Caco-2 (cell line): ENCODE measurements around the gene EBF3. TPM values are rescaled to one million over a fixed set of nuclear protein-coding genes. Genes with fewer than 3 reads are reported as not detected.

Source experiments
- BruUV-seq: library from RNA; stranded (reverse); fragments of 400-500 nt; replicated peaks from 2 replicates; lab custom pipeline; 2021; lab: Mats Ljungman, UMichigan
- CTCF ChIA-PET: fragments of 300-600 bp; sonication (Branson Sonifier 250); formaldehyde crosslinking; loops from one replicate; lab custom pipeline; 2022; ENCODE audit warnings: antibody characterized with exemption; lab: Charles Lee
- POLR2A ChIA-PET: fragments of 300-600 bp; sonication (Branson Sonifier 250); formaldehyde crosslinking; loops from one replicate; lab custom pipeline; 2022; ENCODE audit warnings: antibody characterized with exemption; lab: Charles Lee
- DNase-seq, 2 experiments: peaks; one replicate each; pipeline versions ENCODE4 v3.0.0 to v3.0.0-alpha.2; 2020 to 2022
- H3K27me3 ChIP-seq: replicated peaks from 2 replicates; pipeline ENCODE4 v1.6.0; 2011; ENCODE audit warnings: low read length; ENCODE audit not compliant: control insufficient read depth, insufficient read depth
- H3K36me3 ChIP-seq: 2 replicates; pipeline ENCODE4 v1.5.1; 2011; ENCODE audit warnings: low read length; ENCODE audit not compliant: control insufficient read depth, insufficient read depth
- H3K4me1 ChIP-seq: fragments of 250-450 bp; sonication (Bioruptor Pico); 2 replicates; pipeline ENCODE4 v1.5.1; 2020; ENCODE audit warnings: mild to moderate bottlenecking
- H3K4me3 ChIP-seq: 2 replicates; pipeline ENCODE4 v1.5.1; 2011; ENCODE audit warnings: low read depth, mild to moderate bottlenecking, control low read depth, low read length
- H3K9me3 ChIP-seq: fragments of 250-450 bp; sonication (Bioruptor Pico); 2 replicates; pipeline ENCODE4 v1.5.1; 2020; ENCODE audit warnings: mild to moderate bottlenecking, moderate library complexity
- H3K27ac Mint-ChIP-seq: one replicate; pipeline ENCODE4 v1.8.0; 2022; ENCODE audit warnings: mixed read lengths; ENCODE audit not compliant: unreplicated experiment
- H3K27me3 Mint-ChIP-seq: one replicate; pipeline ENCODE4 v1.8.0; 2022; ENCODE audit warnings: mixed read lengths; ENCODE audit not compliant: insufficient read depth, unreplicated experiment
- H3K36me3 Mint-ChIP-seq: one replicate; pipeline ENCODE4 v1.8.0; 2022; ENCODE audit warnings: mild to moderate bottlenecking, mixed read lengths; ENCODE audit not compliant: insufficient read depth, unreplicated experiment
- H3K4me1 Mint-ChIP-seq: one replicate; pipeline ENCODE4 v1.8.0; 2022; ENCODE audit warnings: low read depth, mixed read lengths; ENCODE audit not compliant: unreplicated experiment
- H3K4me3 Mint-ChIP-seq: one replicate; pipeline ENCODE4 v1.8.0; 2022; ENCODE audit warnings: mild to moderate bottlenecking, moderate library complexity, mixed read lengths; ENCODE audit not compliant: unreplicated experiment
- H3K9me3 Mint-ChIP-seq: one replicate; pipeline ENCODE4 v1.8.0; 2022; ENCODE audit warnings: mixed read lengths; ENCODE audit not compliant: unreplicated experiment
- CTCF ChIP-seq, 2 experiments: fragments of 200-600 bp in 1 of 2; IDR thresholded peaks; 1 replicate in 1 of 2; 2 replicates in 1 of 2; pipeline versions ENCODE4 v1.5.1 to v1.8.0; 2011 to 2022; ENCODE audit warnings: antibody characterized with exemption in 1 of 2, control low read depth in 1 of 2, inconsistent platforms in 1 of 2, low read depth in 1 of 2, low read length in 1 of 2, mild to moderate bottlenecking in 1 of 2, moderate library complexity in 1 of 2; ENCODE audit not compliant: insufficient read depth in 1 of 2, severe bottlenecking in 1 of 2, unreplicated experiment in 1 of 2
- intact Hi-C: fragments of 100-400 bp; cut with micrococcal nuclease; formaldehyde crosslinking; loops from one replicate; pipeline ENCODE4 v1.10.0; 2022; ENCODE audit not compliant: unreplicated experiment
- microRNA-seq: library from miRNA; unstranded; fragments of <30 nt; microRNA quantifications from one replicate; pipeline ENCODE4 v1.2.0, GENCODE V29; 2022
- total RNA-seq: library from RNA; stranded (reverse); gene quantifications from 2 replicates; pipeline ENCODE4 v1.2.3, GENCODE V29; 2022

EBF3 gene
- total RNA-seq, 1 experiment from 2014 or later: 0.79 TPM

GRCh38 chr10:129786216-129786615, 177.9 kb downstream of the EBF3 start:
- no TSS peak for BruUV-seq
- DNase-seq: peak in 1 of 2 experiments; percentile 18
- Mint-ChIP-seq H3K4me1 (no peaks in the 10 kb centered on the region), H3K4me3 (no peak overlapping the region), H3K27me3 (no peaks in the 10 kb centered on the region), H3K36me3 (no peaks in the 10 kb centered on the region), H3K27ac (no peak overlapping the region), H3K9me3 (no peaks in the 10 kb centered on the region)
- intact Hi-C loops: no loop called here
- ChIA-PET CTCF (interaction anchor here (0.7 kb wide), 1 partner anchor 24 kb away, joined by 3 read pairs; no protein-coding TSS in a partner anchor), POLR2A (no interaction called here)
- no peaks in the 10 kb centered on the region for H3K9me3 ChIP-seq
- H3K27me3 ChIP-seq: no peaks in the 10 kb centered on the region
- H3K4me3 ChIP-seq: no peak overlapping the region
- TF ChIP-seq CTCF (IDR thresholded peaks at IDR 0.05; ENCODE audit: insufficient read depth in 1 of 2, low read depth in 1 of 2, low read length in 1 of 2, severe bottlenecking in 1 of 2, unreplicated experiment in 1 of 2): no peak
- H3K36me3 ChIP-seq: no peaks in the 10 kb centered on the region
- no peaks in the 10 kb centered on the region for H3K4me1 ChIP-seq

- H3K4me3 Mint-ChIP-seq: no peak overlapping the region
- DNase-seq: peak in 1 of 2 experiments; percentile 25
- ChIA-PET POLR2A (no interaction called here), CTCF (no interaction called here)
- Histone ChIP-seq H3K36me3 (no peaks in the 10 kb centered on the region), H3K4me3 (no peak overlapping the region), H3K4me1 (no peaks in the 10 kb centered on the region), H3K27me3 (no peaks in the 10 kb centered on the region), H3K9me3 (no peaks in the 10 kb centered on the region)
- H3K36me3 Mint-ChIP-seq: no peaks in the 10 kb centered on the region
- no peaks in the 10 kb centered on the region for H3K9me3 Mint-ChIP-seq
- BruUV-seq: no TSS peak
- H3K4me1 Mint-ChIP-seq: no peaks in the 10 kb centered on the region
- H3K27me3 Mint-ChIP-seq: no peaks in the 10 kb centered on the region
- no peak for TF ChIP-seq CTCF (IDR thresholded peaks at IDR 0.05; ENCODE audit: insufficient read depth in 1 of 2, low read depth in 1 of 2, low read length in 1 of 2, severe bottlenecking in 1 of 2, unreplicated experiment in 1 of 2)
- no peak overlapping the region for H3K27ac Mint-ChIP-seq
- intact Hi-C loops: no loop called here
These were observed 178.5 kb downstream of the EBF3 start for GRCh38 chr10:129785536-129785981.

Small RNA genes lying within 50 kb of the gene (microRNA-seq; reads per million reads assigned to microRNA genes)
- gene MIR4297: not detected

Other genes starting within 250 kb of the EBF3 start
- gene C10orf143, start 146.6 kb upstream of the EBF3 start, total RNA-seq: 0.54 TPM in 1 of 2 replicates, not detected in the other
- gene GLRX3, start 172.1 kb upstream of the EBF3 start, total RNA-seq: 191 and 195 TPM in 2 replicates